ENCODE measurements around the gene KIFAP3. TPM values are rescaled to one million over a fixed set of nuclear protein-coding genes. Genes with fewer than 3 reads are reported as not detected.
A peak's percentile ranks its signal among the peaks of the same experiment; 100 is the strongest.

Gene KIFAP3
- total RNA-seq, 4 donors from 2014 or later = 9.2 to 24.6 (median 15.5) TPM

- Histone ChIP-seq H3K4me3 (no peak overlapping the region), H3K27ac (peak overlapping the region in 2 of 4 donors; percentile 16 to 39), H3K4me1 (peaks cover 0 to 11% (median 0%) of the 10 kb centered on the region in 3 donors), H3K36me3 (peaks cover 0 to 10% (median 0%) of the 10 kb centered on the region in 3 donors), H3K9me3 (no peaks in the 10 kb centered on the region), H3K27me3 (no peaks in the 10 kb centered on the region)
- intact Hi-C loops (cut with DNase I) = no loop called here
- DNase-seq = no peak
- TF ChIP-seq CTCF (IDR thresholded peaks at IDR 0.05) (no peak), POLR2A (IDR thresholded peaks at IDR 0.05) (no peak)
- 24 to 29% methylated on average over 4 of the region's 4 CpGs for WGBS, 2 donors
Observed at GRCh38 chr1:169999331-169999741, 75.2 kb downstream of the KIFAP3 start.

- Histone ChIP-seq H3K27me3 (no peaks in the 10 kb centered on the region), H3K4me3 (no peak overlapping the region), H3K36me3 (peaks cover 0 to 13% (median 0%) of the 10 kb centered on the region in 3 donors), H3K27ac (no peak overlapping the region), H3K9me3 (no peaks in the 10 kb centered on the region), H3K4me1 (peaks cover 0 to 11% (median 0%) of the 10 kb centered on the region in 3 donors)
- intact Hi-C loops (cut with DNase I) = no loop called here
- WGBS, 2 donors = 70 to 86% methylated on average over 2 of the region's 2 CpGs
- no peak for TF ChIP-seq CTCF (IDR thresholded peaks at IDR 0.05)
- TF ChIP-seq POLR2A (IDR thresholded peaks at IDR 0.05) = no peak
- DNase-seq = no peak
Observed at GRCh38 chr1:169995993-169996392, 78.5 kb downstream of the KIFAP3 start.

GRCh38 chr1:169989246-169989645, 85.2 kb downstream of the KIFAP3 start:
- no peaks in the 10 kb centered on the region for H3K4me1 ChIP-seq
- peaks cover 0 to 14% (median 0%) of the 10 kb centered on the region in 3 donors for H3K36me3 ChIP-seq
- H3K9me3 ChIP-seq = no peaks in the 10 kb centered on the region
- intact Hi-C loops (cut with DNase I) = no loop called here
- no peak overlapping the region for H3K27ac ChIP-seq
- TF ChIP-seq POLR2A (IDR thresholded peaks at IDR 0.05) = no peak
- TF ChIP-seq CTCF (IDR thresholded peaks at IDR 0.05) = no peak
- no peak overlapping the region for H3K4me3 ChIP-seq
- 57 to 61% methylated on average over 2 of the region's 2 CpGs for WGBS, 2 donors
- no peak for DNase-seq
- H3K27me3 ChIP-seq = no peaks in the 10 kb centered on the region

- Histone ChIP-seq H3K4me1 (no peaks in the 10 kb centered on the region), H3K27ac (no peak overlapping the region), H3K9me3 (no peaks in the 10 kb centered on the region), H3K36me3 (peaks cover 0 to 35% (median 0%) of the 10 kb centered on the region in 3 donors), H3K27me3 (no peaks in the 10 kb centered on the region), H3K4me3 (no peak overlapping the region)
- no peak for TF ChIP-seq POLR2A (IDR thresholded peaks at IDR 0.05)
- no peak for TF ChIP-seq CTCF (IDR thresholded peaks at IDR 0.05)
- DNase-seq = no peak
- 90 to 100% methylated on average over 1 of the region's 1 CpG for WGBS, 2 donors
- intact Hi-C loops (cut with DNase I) = no loop called here
Observed at GRCh38 chr1:169985757-169986156, 88.7 kb downstream of the KIFAP3 start.

GRCh38 chr1:169974067-169974466, 100.4 kb downstream of the KIFAP3 start:
- H3K27me3 ChIP-seq = no peaks in the 10 kb centered on the region
- intact Hi-C loops (cut with DNase I) = no loop called here
- TF ChIP-seq POLR2A (IDR thresholded peaks at IDR 0.05) (no peak), CTCF (IDR thresholded peaks at IDR 0.05) (no peak)
- no peaks in the 10 kb centered on the region for H3K4me1 ChIP-seq
- no peak for DNase-seq
- H3K4me3 ChIP-seq = no peak overlapping the region
- no peak overlapping the region for H3K27ac ChIP-seq
- H3K9me3 ChIP-seq = no peaks in the 10 kb centered on the region
- H3K36me3 ChIP-seq = peaks cover 0 to 14% (median 0%) of the 10 kb centered on the region in 3 donors

All from esophagus squamous epithelium (tissue), 5 donors.